Neural cell (in vitro differentiated cells): Measurements from ENCODE around the gene SUSD4. TPM values are rescaled to one million over a fixed set of nuclear protein-coding genes. Genes with fewer than 3 reads are reported as not detected.

Experiments used
- H2AFZ ChIP-seq: fragments of 200-600, 300-800 bp; sonication (generic), shearing (Covaris generic); 2 replicates; pipeline ENCODE4 v1.6.0; 2014; ENCODE audit warnings: low read depth, mild to moderate bottlenecking, antibody characterized with exemption, low read length, moderate library complexity
- H3F3A ChIP-seq: fragments of 200-600 bp; shearing (Covaris generic); 2 replicates; pipeline ENCODE4 v1.6.1; 2016; ENCODE audit warnings: mild to moderate bottlenecking, moderate library complexity, mixed read lengths, antibody characterized with exemption, low read length; ENCODE audit not compliant: insufficient read depth, poor library complexity, severe bottlenecking
- H3K27ac ChIP-seq: fragments of 200-600, 300-800 bp; sonication (generic), shearing (Covaris generic); 2 replicates; pipeline ENCODE4 v1.5.1; 2014; ENCODE audit warnings: mild to moderate bottlenecking, low read length, moderate library complexity
- H3K27me3 ChIP-seq: fragments of 300-800, 200-600 bp; sonication (generic), shearing (Covaris generic); 2 replicates; pipeline ENCODE4 v1.6.0; 2014; ENCODE audit warnings: mild to moderate bottlenecking, low read depth, low read length, moderate library complexity; ENCODE audit not compliant: insufficient read depth
- H3K36me3 ChIP-seq: fragments of 300-800, 200-600 bp; sonication (generic), shearing (Covaris generic); 2 replicates; pipeline ENCODE4 v1.5.1; 2014; ENCODE audit warnings: mild to moderate bottlenecking, antibody characterized with exemption, low read length, moderate library complexity; ENCODE audit not compliant: insufficient read depth
- H3K4me2 ChIP-seq: fragments of 300-800, 200-600 bp; sonication (generic), shearing (Covaris generic); 2 replicates; pipeline ENCODE4 v1.6.0; 2014; ENCODE audit warnings: mild to moderate bottlenecking, low read length
- H3K4me3 ChIP-seq: fragments of 300-800, 200-600 bp; sonication (generic), shearing (Covaris generic); 2 replicates; pipeline ENCODE4 v1.5.1; 2014; ENCODE audit warnings: mild to moderate bottlenecking, low read length, moderate library complexity
- H3K79me2 ChIP-seq: fragments of 200-600 bp; shearing (Covaris generic); replicated peaks from 2 replicates; pipeline ENCODE4 v1.6.0; 2014; ENCODE audit warnings: mild to moderate bottlenecking, low read length, moderate library complexity; ENCODE audit not compliant: insufficient read depth
- H3K9ac ChIP-seq: fragments of 300-800, 200-600 bp; sonication (generic), shearing (Covaris generic); 2 replicates; pipeline ENCODE4 v1.6.1; 2016; ENCODE audit warnings: mild to moderate bottlenecking, low read length, mixed read lengths
- H3K9me2 ChIP-seq: fragments of 200-600 bp; shearing (Covaris generic); 2 replicates; pipeline ENCODE4 v1.6.1; 2016; ENCODE audit warnings: mild to moderate bottlenecking, low read length, mixed read lengths; ENCODE audit not compliant: insufficient read depth
- H3K9me3 ChIP-seq: fragments of 200-600, 300-800 bp; sonication (generic), shearing (Covaris generic); 2 replicates; pipeline ENCODE4 v1.6.1; 2016; ENCODE audit warnings: mild to moderate bottlenecking, mixed run types, low read length, moderate library complexity, mixed read lengths
- H4K20me1 ChIP-seq: fragments of 200-600 bp; shearing (Covaris generic); 2 replicates; pipeline ENCODE4 v1.6.1; 2016; ENCODE audit warnings: mild to moderate bottlenecking, mixed run types; ENCODE audit not compliant: insufficient read depth
- EP300 ChIP-seq: fragments of 450-650 bp; conservative IDR thresholded peaks from 2 replicates; pipeline ENCODE4 v1.6.1; 2014; ENCODE audit warnings: antibody characterized with exemption, mild to moderate bottlenecking, moderate library complexity; ENCODE audit not compliant: poor library complexity, severe bottlenecking
- EZH2 ChIP-seq: fragments of 200-600, 300-800 bp; shearing (Covaris generic), sonication (generic); IDR thresholded peaks from 2 replicates; pipeline ENCODE4 v1.6.1; 2014; ENCODE audit warnings: antibody characterized with exemption, low read length, borderline replicate concordance, mild to moderate bottlenecking; ENCODE audit not compliant: insufficient read depth, poor library complexity, severe bottlenecking
- MXI1 ChIP-seq: fragments of 450-650 bp; conservative IDR thresholded peaks from 2 replicates; pipeline ENCODE4 v1.6.1; 2014; ENCODE audit warnings: antibody characterized with exemption, mild to moderate bottlenecking; ENCODE audit not compliant: poor library complexity, severe bottlenecking
- POLR2AphosphoS5 ChIP-seq: IDR thresholded peaks from 2 replicates; pipeline ENCODE4 v1.6.1; 2012
- RAD21 ChIP-seq: fragments of 450-650 bp; conservative IDR thresholded peaks from 2 replicates; pipeline ENCODE4 v1.6.1; 2014; ENCODE audit warnings: antibody characterized with exemption, mild to moderate bottlenecking, moderate library complexity
- REST ChIP-seq: IDR thresholded peaks from 2 replicates; pipeline ENCODE4 v1.6.1; 2012; ENCODE audit warnings: borderline replicate concordance
- SMC3 ChIP-seq: fragments of 450-650 bp; conservative IDR thresholded peaks from 2 replicates; pipeline ENCODE4 v1.6.1; 2014; ENCODE audit warnings: antibody characterized with exemption, mild to moderate bottlenecking, moderate library complexity; ENCODE audit not compliant: poor library complexity
- TAF1 ChIP-seq: IDR thresholded peaks from 2 replicates; pipeline ENCODE4 v1.6.1; 2012; ENCODE audit warnings: low read depth
- polyA plus RNA-seq: library from polyadenylated mRNA; depleted of rRNA; stranded (reverse); fragments of >200 nt; gene quantifications from 2 replicates; pipeline ENCODE4 v1.2.3, GENCODE V29; 2014
- TF ChIP-seq, protein P1 (sequence below): fragments of 450-650 bp; IDR thresholded peaks from 2 replicates; pipeline ENCODE4 v1.5.1; 2014; ENCODE audit warnings: antibody characterized with exemption, mild to moderate bottlenecking, moderate library complexity; ENCODE audit not compliant: poor library complexity, severe bottlenecking

SUSD4 gene
- polyA plus RNA-seq, 1 donor from 2014 or later: 31.5 TPM

DNA sequence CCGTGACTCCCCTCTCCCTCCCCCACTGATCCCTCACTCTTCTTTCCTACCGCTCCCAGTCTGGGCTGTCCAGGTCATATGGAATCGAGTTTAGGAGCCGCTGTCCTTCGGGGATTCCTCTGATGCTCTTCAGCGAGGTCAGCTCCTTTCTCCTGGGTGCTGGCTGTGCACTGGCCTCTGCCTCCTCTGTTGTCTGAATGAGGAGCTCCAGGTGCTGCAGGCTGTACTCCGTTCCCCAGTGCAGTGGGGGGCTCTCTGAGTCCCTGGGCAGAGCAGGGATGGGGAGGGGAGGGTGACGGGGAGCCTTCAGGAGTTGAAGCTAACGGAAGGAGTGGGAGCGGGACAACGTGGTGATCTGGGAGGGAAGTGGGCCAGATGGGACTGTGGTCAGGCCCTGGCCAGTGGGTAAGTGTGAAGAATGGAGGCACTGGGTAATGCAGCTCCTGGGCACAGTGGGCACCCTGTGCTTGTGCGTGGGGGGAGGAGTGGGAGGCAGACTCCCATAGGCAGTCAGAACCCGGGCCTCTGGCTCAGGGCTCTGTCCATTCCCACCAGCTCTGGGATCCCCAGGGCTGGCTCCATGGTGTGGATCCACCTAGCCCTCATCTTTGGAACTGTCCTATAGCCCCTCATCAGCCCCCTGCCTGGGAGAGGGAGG lies 161.5 kb downstream of the SUSD4 start:
- H3K4me2 ChIP-seq: no peak overlapping the region
- no peaks in the 10 kb centered on the region for H3F3A ChIP-seq
- no peaks in the 10 kb centered on the region for H4K20me1 ChIP-seq
- no peaks in the 10 kb centered on the region for H3K27me3 ChIP-seq
- no peaks in the 10 kb centered on the region for H3K9me2 ChIP-seq
- H3K27ac ChIP-seq: no peak overlapping the region
- H3K9me3 ChIP-seq: no peaks in the 10 kb centered on the region
- H3K79me2 ChIP-seq: no peaks in the 10 kb centered on the region
- TF ChIP-seq TAF1 (no peak), MXI1 (no peak), REST (no peak), EZH2 (no peak), POLR2AphosphoS5 (no peak), RAD21 (no peak), SMC3 (no peak), EP300 (no peak)
- TF ChIP-seq, protein P1, sequence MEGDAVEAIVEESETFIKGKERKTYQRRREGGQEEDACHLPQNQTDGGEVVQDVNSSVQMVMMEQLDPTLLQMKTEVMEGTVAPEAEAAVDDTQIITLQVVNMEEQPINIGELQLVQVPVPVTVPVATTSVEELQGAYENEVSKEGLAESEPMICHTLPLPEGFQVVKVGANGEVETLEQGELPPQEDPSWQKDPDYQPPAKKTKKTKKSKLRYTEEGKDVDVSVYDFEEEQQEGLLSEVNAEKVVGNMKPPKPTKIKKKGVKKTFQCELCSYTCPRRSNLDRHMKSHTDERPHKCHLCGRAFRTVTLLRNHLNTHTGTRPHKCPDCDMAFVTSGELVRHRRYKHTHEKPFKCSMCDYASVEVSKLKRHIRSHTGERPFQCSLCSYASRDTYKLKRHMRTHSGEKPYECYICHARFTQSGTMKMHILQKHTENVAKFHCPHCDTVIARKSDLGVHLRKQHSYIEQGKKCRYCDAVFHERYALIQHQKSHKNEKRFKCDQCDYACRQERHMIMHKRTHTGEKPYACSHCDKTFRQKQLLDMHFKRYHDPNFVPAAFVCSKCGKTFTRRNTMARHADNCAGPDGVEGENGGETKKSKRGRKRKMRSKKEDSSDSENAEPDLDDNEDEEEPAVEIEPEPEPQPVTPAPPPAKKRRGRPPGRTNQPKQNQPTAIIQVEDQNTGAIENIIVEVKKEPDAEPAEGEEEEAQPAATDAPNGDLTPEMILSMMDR: no peak
- no peaks in the 10 kb centered on the region for H3K36me3 ChIP-seq
- no peak overlapping the region for H3K4me3 ChIP-seq
- H3K9ac ChIP-seq: no peak overlapping the region
- no peak overlapping the region for H2AFZ ChIP-seq

DNA sequence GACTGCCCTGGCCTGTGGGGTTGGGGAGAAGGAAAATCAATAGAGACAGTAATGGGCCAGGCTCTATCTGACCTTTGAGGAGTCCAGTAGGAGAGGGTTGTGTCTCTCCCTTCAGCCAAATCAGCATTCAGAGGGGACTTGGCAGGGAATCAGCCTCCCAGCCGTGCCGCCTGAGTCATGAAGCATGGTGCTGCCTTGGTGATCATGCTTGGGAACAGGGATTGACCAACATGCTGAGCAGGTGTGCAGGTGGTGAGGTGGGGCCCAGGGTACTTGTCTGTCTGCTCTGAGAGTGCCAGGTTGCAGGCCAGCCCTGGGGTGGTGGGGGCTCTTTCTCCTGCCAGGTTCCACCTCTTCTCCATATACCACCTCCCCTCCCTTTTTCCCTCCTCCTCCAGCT lies 162.0 kb downstream of the SUSD4 start:
- no peak overlapping the region for H3K27ac ChIP-seq
- H3K9ac ChIP-seq: no peak overlapping the region
- H2AFZ ChIP-seq: no peak overlapping the region
- H3K79me2 ChIP-seq: no peaks in the 10 kb centered on the region
- H3F3A ChIP-seq: no peaks in the 10 kb centered on the region
- H3K27me3 ChIP-seq: no peaks in the 10 kb centered on the region
- no peaks in the 10 kb centered on the region for H3K36me3 ChIP-seq
- H3K4me2 ChIP-seq: no peak overlapping the region
- H3K9me2 ChIP-seq: no peaks in the 10 kb centered on the region
- TF ChIP-seq EP300 (no peak), EZH2 (no peak), REST (no peak)
- H3K9me3 ChIP-seq: no peaks in the 10 kb centered on the region
- no peaks in the 10 kb centered on the region for H4K20me1 ChIP-seq
- H3K4me3 ChIP-seq: no peak overlapping the region
